T-helper 9 cell (primary cell): ENCODE measurements around the gene DONSON.

Experiments
- DNase-seq: peaks from one replicate; pipeline ENCODE4 v3.0.0-alpha.2; 2020

Gene DONSON

GRCh38 chr21:33561373-33561772, 27.1 kb downstream of the DONSON start:
- DNase-seq: no peak

- DNase-seq: no peak
These were observed 27.5 kb downstream of the DONSON start for GRCh38 chr21:33560965-33561364.

- no peak for DNase-seq
These were observed 28.7 kb downstream of the DONSON start for GRCh38 chr21:33559813-33560212.

- no peak for DNase-seq
These were observed 29.6 kb downstream of the DONSON start for GRCh38 chr21:33558777-33559421.

- no peak for DNase-seq
These were observed 31.0 kb downstream of the DONSON start for GRCh38 chr21:33557447-33557846.

GRCh38 chr21:33554982-33555344, 33.5 kb downstream of the DONSON start:
- DNase-seq: no peak

- no peak for DNase-seq
These were observed 34.1 kb downstream of the DONSON start for GRCh38 chr21:33554236-33554981.

- DNase-seq: no peak
These were observed 35.4 kb downstream of the DONSON start for GRCh38 chr21:33552999-33553598.

GRCh38 chr21:33552093-33552998, 36.1 kb downstream of the DONSON start:
- DNase-seq: no peak

GRCh38 chr21:33551664-33552063, 36.8 kb downstream of the DONSON start:
- no peak for DNase-seq

- no peak for DNase-seq
These were observed 37.5 kb downstream of the DONSON start for GRCh38 chr21:33550772-33551660.

- DNase-seq: no peak
These were observed 38.4 kb downstream of the DONSON start for GRCh38 chr21:33549848-33550771.

GRCh38 chr21:33546086-33546485, 42.4 kb downstream of the DONSON start:
- DNase-seq: no peak

GRCh38 chr21:33544451-33545195, 43.9 kb downstream of the DONSON start:
- no peak for DNase-seq

- peak; percentile 49 for DNase-seq
These were observed 44.9 kb downstream of the DONSON start for GRCh38 chr21:33543505-33544129.

GRCh38 chr21:33542640-33543504, 45.6 kb downstream of the DONSON start, which contains the start of gene SON:
SON (plus strand) TSS chr21:33543038; CDS start chr21:33543093, 55 bp downstream.
- DNase-seq: peak; percentile 93

GRCh38 chr21:33541756-33542639, 46.5 kb downstream of the DONSON start, which contains the start of gene GART:
GART (minus strand) TSS chr21:33542117; CDS start chr21:33539315, 2,802 bp downstream.
- DNase-seq: peak; percentile 74
